Bronchial epithelial cell (primary cell): ENCODE results near the gene C12orf43. TPM values are rescaled to one million over a fixed set of nuclear protein-coding genes. Genes with fewer than 3 reads are reported as not detected.

ENCODE experiments used
- DNase-seq: peaks from one replicate; pipeline ENCODE4 v3.0.0-alpha.2; 2010; ENCODE audit warnings: low read depth
- FAIRE-seq: peaks from 2 replicates; lab custom pipeline; 2011; peaks lifted over from hg19 to GRCh38; lab: Jason Lieb, UNC
- H3K27me3 ChIP-seq: 2 replicates; pipeline ENCODE4 v1.5.1; 2011; ENCODE audit warnings: low read length; ENCODE audit not compliant: control insufficient read depth, insufficient read depth
- H3K36me3 ChIP-seq: 2 replicates; pipeline ENCODE4 v1.5.1; 2011; ENCODE audit warnings: low read length; ENCODE audit not compliant: control insufficient read depth, insufficient read depth
- H3K4me3 ChIP-seq: 2 replicates; pipeline ENCODE4 v1.5.1; 2011; ENCODE audit warnings: mild to moderate bottlenecking, low read depth, low read length, control low read depth
- CTCF ChIP-seq: IDR thresholded peaks from 2 replicates; pipeline ENCODE4 v1.5.1; 2011; ENCODE audit warnings: mild to moderate bottlenecking, moderate library complexity, low read length, control low read depth, inconsistent platforms; ENCODE audit not compliant: insufficient read depth, severe bottlenecking
- total RNA-seq: library from RNA; depleted of rRNA; stranded (reverse); fragments of >200 nt; gene quantifications from 2 replicates; pipeline ENCODE4 v1.2.1, GENCODE V29; 2014

C12orf43 gene
- total RNA-seq, 1 donor from 2014 or later = 6.3 TPM

DNA sequence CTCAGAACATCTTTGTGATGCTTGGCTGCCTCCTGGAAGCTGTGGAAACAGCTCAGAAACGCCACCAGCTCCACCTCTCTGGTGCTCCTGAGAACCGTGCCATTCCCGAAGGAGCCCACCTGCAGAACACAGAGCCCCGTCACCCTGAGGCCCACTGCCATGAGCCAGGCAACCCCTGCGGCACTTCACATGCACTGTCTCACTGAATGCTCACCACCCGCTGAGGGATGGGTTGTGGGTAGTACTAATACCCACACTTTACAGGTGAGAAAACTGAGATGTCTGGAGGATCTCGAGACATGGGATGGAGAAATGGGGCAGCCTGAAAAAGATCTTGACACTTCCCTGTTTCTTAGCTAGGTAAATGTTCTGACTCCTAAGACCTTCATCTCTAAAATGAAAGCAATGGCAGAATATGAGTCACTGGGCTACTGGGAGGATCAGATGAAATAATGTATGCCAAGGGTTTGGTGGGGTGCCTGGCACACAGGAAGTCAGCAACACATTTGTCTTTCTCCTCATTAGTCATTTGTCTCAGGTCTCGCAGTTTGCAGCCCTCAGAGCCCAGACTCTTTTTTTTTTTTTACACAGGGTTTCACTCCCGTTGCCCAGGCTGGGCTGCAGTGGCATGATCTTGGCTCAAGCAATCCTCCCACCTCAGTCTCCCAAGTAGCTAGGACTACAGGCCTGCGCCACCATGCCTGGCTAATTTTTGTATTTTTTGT lies 17.5 kb upstream of the C12orf43 start:
- FAIRE-seq = peak; percentile 89
- peak; percentile 93 for DNase-seq
- H3K4me3 ChIP-seq = no peak overlapping the region
- H3K27me3 ChIP-seq = no peaks in the 10 kb centered on the region
- H3K36me3 ChIP-seq = no peaks in the 10 kb centered on the region
- no peak for TF ChIP-seq CTCF

- no peak for FAIRE-seq
- no peak for TF ChIP-seq CTCF
- H3K27me3 ChIP-seq = no peaks in the 10 kb centered on the region
- no peak overlapping the region for H3K4me3 ChIP-seq
- no peaks in the 10 kb centered on the region for H3K36me3 ChIP-seq
- no peak for DNase-seq
Measured at GRCh38 chr12:121030576-121031212, 14.4 kb upstream of the C12orf43 start.

DNA sequence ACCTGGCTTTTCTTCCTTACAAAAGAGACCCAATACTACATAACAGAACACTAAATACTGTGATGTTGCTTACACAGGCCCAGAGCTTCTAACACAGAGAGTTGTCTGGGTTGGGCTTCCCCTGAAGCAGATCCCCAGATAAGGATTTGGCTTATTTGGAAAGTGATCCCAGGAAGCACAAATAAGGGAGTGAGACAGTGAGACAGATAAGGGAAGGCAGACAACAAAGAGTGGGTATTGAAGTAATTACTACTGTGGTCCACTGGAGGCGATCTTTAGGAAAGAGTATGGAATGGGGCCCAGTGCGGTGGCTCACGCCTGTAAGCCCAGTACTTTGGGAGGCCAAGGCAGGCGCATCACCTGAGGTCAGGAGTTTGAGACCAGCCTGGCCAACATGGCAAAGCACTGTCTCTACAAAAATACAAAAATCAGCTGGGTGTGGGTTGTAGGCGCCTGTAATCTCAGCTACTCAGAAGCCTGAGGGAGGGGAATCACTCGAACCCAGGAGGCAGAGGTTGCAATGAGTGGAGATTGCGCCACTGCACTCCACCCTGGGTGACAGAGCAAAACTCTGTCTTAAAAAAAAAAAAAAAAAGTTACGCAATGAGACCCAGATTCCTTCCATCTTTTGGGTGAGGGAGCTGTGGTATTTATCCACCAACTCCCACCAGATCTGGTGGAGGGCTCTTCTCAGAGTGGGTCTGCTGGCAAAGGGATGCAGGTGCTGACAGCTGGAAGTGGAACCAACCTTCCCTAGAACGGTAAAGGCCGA lies 10.2 kb upstream of the C12orf43 start:
- TF ChIP-seq CTCF = no peak
- no peaks in the 10 kb centered on the region for H3K27me3 ChIP-seq
- DNase-seq (no peak), FAIRE-seq (no peak)
- H3K36me3 ChIP-seq = no peaks in the 10 kb centered on the region
- H3K4me3 ChIP-seq = no peak overlapping the region

GRCh38 chr12:121025442-121026226 lies 9.3 kb upstream of the C12orf43 start:
- Histone ChIP-seq H3K4me3 (no peak overlapping the region), H3K36me3 (no peaks in the 10 kb centered on the region), H3K27me3 (no peaks in the 10 kb centered on the region)
- no peak for TF ChIP-seq CTCF
- DNase-seq (no peak), FAIRE-seq (no peak)

- DNase-seq = no peak
- Histone ChIP-seq H3K36me3 (no peaks in the 10 kb centered on the region), H3K27me3 (no peaks in the 10 kb centered on the region), H3K4me3 (no peak overlapping the region)
- no peak for TF ChIP-seq CTCF
- FAIRE-seq = no peak
Measured at GRCh38 chr12:121023799-121024198, 7.5 kb upstream of the C12orf43 start.
